H9 (cell line): ENCODE measurements around the gene IGDCC3. TPM values are rescaled to one million over a fixed set of nuclear protein-coding genes. Genes with fewer than 3 reads are reported as not detected.

Experiments used
- DNase-seq: peaks from one replicate; pipeline ENCODE4 v3.0.0-alpha.2; 2017
- H2AFZ ChIP-seq: one replicate; pipeline ENCODE4 v1.6.1; 2013; ENCODE audit warnings: mild to moderate bottlenecking, low read length, control low read depth, moderate library complexity
- H2AK5ac ChIP-seq: 2 replicates; pipeline ENCODE4 v1.6.1; 2013; ENCODE audit warnings: low read length, control low read depth, mixed read lengths; ENCODE audit not compliant: insufficient read length
- H2BK120ac ChIP-seq: one replicate; pipeline ENCODE4 v1.6.1; 2013; ENCODE audit warnings: low read depth, mild to moderate bottlenecking, low read length, control low read depth, inconsistent platforms; ENCODE audit not compliant: poor library complexity, severe bottlenecking
- H2BK12ac ChIP-seq: 2 replicates; pipeline ENCODE4 v1.6.1; 2013; ENCODE audit warnings: low read length, control low read depth, mixed read lengths, low read depth; ENCODE audit not compliant: insufficient read length
- H2BK15ac ChIP-seq: 2 replicates; pipeline ENCODE4 v1.6.1; 2013; ENCODE audit warnings: low read depth, low read length, control low read depth
- H2BK20ac ChIP-seq: one replicate; pipeline ENCODE4 v1.6.1; 2013; ENCODE audit warnings: low read depth, mild to moderate bottlenecking, low read length, control low read depth, inconsistent platforms; ENCODE audit not compliant: poor library complexity, severe bottlenecking
- H2BK5ac ChIP-seq: 2 replicates; pipeline ENCODE4 v1.6.1; 2013; ENCODE audit warnings: low read length, control low read depth, mixed read lengths; ENCODE audit not compliant: insufficient read length
- H3K14ac ChIP-seq: 2 replicates; pipeline ENCODE4 v1.6.1; 2013; ENCODE audit warnings: low read length, control low read depth; ENCODE audit not compliant: insufficient read depth
- H3K18ac ChIP-seq: 2 replicates; pipeline ENCODE4 v1.6.1; 2013; ENCODE audit warnings: low read depth, mild to moderate bottlenecking, mixed read lengths, low read length, control low read depth; ENCODE audit not compliant: insufficient read length
- H3K23ac ChIP-seq: 2 replicates; pipeline ENCODE4 v1.6.1; 2013; ENCODE audit warnings: low read length, control low read depth, mixed read lengths, low read depth; ENCODE audit not compliant: insufficient read length
- H3K23me2 ChIP-seq: 2 replicates; pipeline ENCODE4 v1.6.1; 2013; ENCODE audit warnings: low read depth, mild to moderate bottlenecking, mixed read lengths, low read length, control low read depth; ENCODE audit not compliant: insufficient read length, poor library complexity, severe bottlenecking
- H3K27ac ChIP-seq: 2 replicates; pipeline ENCODE4 v1.5.1; 2013; ENCODE audit warnings: low read length, control low read depth, mixed read lengths, low read depth; ENCODE audit not compliant: insufficient read length
- H3K27me3 ChIP-seq: 2 replicates; pipeline ENCODE4 v1.6.1; 2013; ENCODE audit warnings: low read length, control low read depth, inconsistent platforms; ENCODE audit not compliant: insufficient read depth
- H3K4ac ChIP-seq: 2 replicates; pipeline ENCODE4 v1.6.1; 2013; ENCODE audit warnings: low read depth, mild to moderate bottlenecking, control low read depth, inconsistent platforms, low read length, moderate library complexity
- H3K4me1 ChIP-seq: 2 replicates; pipeline ENCODE4 v1.6.1; 2013; ENCODE audit warnings: low read length, control low read depth, inconsistent platforms; ENCODE audit not compliant: insufficient read depth
- H3K4me2 ChIP-seq: 2 replicates; pipeline ENCODE4 v1.6.1; 2013; ENCODE audit warnings: low read length, control low read depth, mixed read lengths; ENCODE audit not compliant: insufficient read length, insufficient read depth
- H3K56ac ChIP-seq: 2 replicates; pipeline ENCODE4 v1.6.1; 2013; ENCODE audit warnings: low read depth, mild to moderate bottlenecking, mixed read lengths, low read length, control low read depth; ENCODE audit not compliant: insufficient read length
- H3K79me1 ChIP-seq: 2 replicates; pipeline ENCODE4 v1.6.1; 2013; ENCODE audit warnings: low read depth, mild to moderate bottlenecking, moderate library complexity, low read length, control low read depth, inconsistent platforms; ENCODE audit not compliant: insufficient read depth, poor library complexity, severe bottlenecking
- H3K79me2 ChIP-seq: 2 replicates; pipeline ENCODE4 v1.6.1; 2013; ENCODE audit warnings: low read length, control low read depth, inconsistent platforms; ENCODE audit not compliant: insufficient read depth
- H3K9ac ChIP-seq: 2 replicates; pipeline ENCODE4 v1.6.1; 2013; ENCODE audit warnings: low read length, control low read depth, mixed read lengths; ENCODE audit not compliant: insufficient read length; ENCODE audit errors: extremely low read depth
- H3K9me3 ChIP-seq: one replicate; pipeline ENCODE4 v1.6.1; 2013; ENCODE audit warnings: low read depth, low read length, inconsistent platforms; ENCODE audit not compliant: control insufficient read depth
- H3T11ph ChIP-seq: one replicate; pipeline ENCODE4 v1.6.1; 2013; ENCODE audit warnings: mild to moderate bottlenecking, low read length, control low read depth, inconsistent platforms
- H4K20me1 ChIP-seq: one replicate; pipeline ENCODE4 v1.6.1; 2013; ENCODE audit not compliant: control insufficient read depth, insufficient read length, insufficient read depth
- H4K5ac ChIP-seq: 2 replicates; pipeline ENCODE4 v1.6.1; 2013; ENCODE audit warnings: low read depth, mild to moderate bottlenecking, mixed read lengths, low read length, control low read depth; ENCODE audit not compliant: insufficient read length
- H4K8ac ChIP-seq: replicated peaks from 2 replicates; pipeline ENCODE4 v1.6.1; 2013; ENCODE audit warnings: low read length, control low read depth, mixed read lengths, low read depth; ENCODE audit not compliant: insufficient read length
- H4K91ac ChIP-seq: 2 replicates; pipeline ENCODE4 v1.6.1; 2013; ENCODE audit warnings: low read depth, mild to moderate bottlenecking, moderate library complexity, mixed read lengths, low read length, control low read depth; ENCODE audit not compliant: insufficient read length
- H3K27ac Mint-ChIP-seq, 3 experiments: 2 replicates in 2 of 3; 3 replicates in 1 of 3; pipeline ENCODE4 v1.8.0; 2020 to 2021; ENCODE audit warnings: mixed read lengths in 3 of 3, mild to moderate bottlenecking in 1 of 3, moderate library complexity in 1 of 3
- H3K27me3 Mint-ChIP-seq: 2 replicates; pipeline ENCODE4 v1.8.0; 2021; ENCODE audit warnings: low read depth, mild to moderate bottlenecking, moderate library complexity, mixed read lengths
- H3K36me3 Mint-ChIP-seq, 3 experiments: 2 replicates in 2 of 3; 3 replicates in 1 of 3; pipeline ENCODE4 v1.8.0; 2020 to 2021; ENCODE audit warnings: low read depth in 3 of 3, mixed read lengths in 3 of 3; ENCODE audit not compliant: insufficient read depth in 1 of 3
- H3K4me1 Mint-ChIP-seq, 2 experiments: 2 replicates each; pipeline ENCODE4 v1.8.0; 2020; ENCODE audit warnings: mixed read lengths in 2 of 2
- H3K4me3 Mint-ChIP-seq, 2 experiments: 2 replicates in 1 of 2; 3 replicates in 1 of 2; pipeline ENCODE4 v1.8.0; 2020 to 2021; ENCODE audit warnings: mild to moderate bottlenecking in 2 of 2, mixed read lengths in 2 of 2, moderate library complexity in 1 of 2
- H3K9me3 Mint-ChIP-seq, 2 experiments: 2 replicates in 1 of 2; 3 replicates in 1 of 2; pipeline ENCODE4 v1.8.0; 2020; ENCODE audit warnings: mild to moderate bottlenecking in 2 of 2, mixed read lengths in 2 of 2, moderate library complexity in 1 of 2
- CTCF ChIP-seq: fragments of 200-600 bp; sonication (generic); conservative IDR thresholded peaks from 3 replicates; pipeline ENCODE4 v1.8.0; 2021; ENCODE audit warnings: antibody characterized with exemption, mild to moderate bottlenecking
- WGBS: extraction: QIAGEN DNeasy Blood & Tissue Kit; methylation state at CpG from one replicate; pipeline ENCODE4 v1.1.7; 2013; ENCODE audit warnings: missing lambda C conversion rate, low lambda C conversion rate, mixed read lengths; ENCODE audit not compliant: insufficient read length; ENCODE audit errors: extremely low coverage; 5-methylcytosine and 5-hydroxymethylcytosine counted together
- total RNA-seq: library from RNA; stranded (reverse); gene quantifications from 2 replicates; pipeline ENCODE4 v1.2.1, GENCODE V29; 2021

IGDCC3 gene
- total RNA-seq, 1 experiment from 2014 or later = 18.9 TPM

GRCh38 chr15:65326117-65326526, 51.7 kb downstream of the IGDCC3 start:
- Histone ChIP-seq H2BK20ac (no peak overlapping the region), H2BK12ac (no peak overlapping the region), H3K79me1 (no peaks in the 10 kb centered on the region), H3K9me3 (no peaks in the 10 kb centered on the region), H2AFZ (no peak overlapping the region), H4K91ac (no peak overlapping the region), H4K20me1 (no peaks in the 10 kb centered on the region), H4K5ac (no peak overlapping the region), H2AK5ac (no peak overlapping the region), H3K27me3 (no peaks in the 10 kb centered on the region), H3K23ac (no peak overlapping the region), H3K23me2 (no peaks in the 10 kb centered on the region), H3K9ac (no peak overlapping the region), H3K27ac (no peak overlapping the region), H3K4ac (no peak overlapping the region), H3K4me2 (no peak overlapping the region), H3K56ac (no peak overlapping the region), H3K79me2 (no peaks in the 10 kb centered on the region), H3K14ac (no peak overlapping the region; the same call in 1 of the 2 replicates), H2BK120ac (no peak overlapping the region), H2BK5ac (no peak overlapping the region), H4K8ac (no peak overlapping the region), H3K4me1 (no peaks in the 10 kb centered on the region), H3T11ph (no peak overlapping the region), H2BK15ac (no peak overlapping the region), H3K18ac (no peak overlapping the region)
- no peaks in the 10 kb centered on the region; a peak in 1 of 5 replicates for H3K9me3 Mint-ChIP-seq
- H3K36me3 Mint-ChIP-seq = peaks cover 11 to 21% (median 19%) of the 10 kb centered on the region in 3 experiments; a peak in 6 of 7 replicates
- DNase-seq = peak; percentile 69
- no peak for TF ChIP-seq CTCF
- no CpG with 5 or more reads among the region's 12 CpGs for WGBS
- H3K27ac Mint-ChIP-seq = peak overlapping the region; percentile 45 to 75 (median 67); a peak in 4 of 7 replicates
- no peak overlapping the region for H3K4me3 Mint-ChIP-seq
- H3K27me3 Mint-ChIP-seq = no peaks in the 10 kb centered on the region; the same call in 1 of the 2 replicates
- H3K4me1 Mint-ChIP-seq = peaks cover 10 to 17% of the 10 kb centered on the region in 2 experiments
